Cerebellar nuclear complex (tissue), 1 donor: ENCODE data around the gene SAMD10.
"Not testable (repeated sequence)": the region's sequence is repeated elsewhere in the genome, so short reads cannot be mapped to it uniquely, and the experiment has no call there.

Experiments used
- DNase-seq, 2 experiments: peaks; one replicate each; lab custom pipeline; 2025; lab: John Stamatoyannopoulos, UW

SAMD10 gene

GRCh38 chr20:63979557-63980316 is at the start of gene SAMD10:
Gene SAMD10 (minus strand): TSS chr20:63979642. CDS start chr20:63979467, 175 bp downstream.
- DNase-seq, result no peak

- no peak for DNase-seq
These were observed 48.7 kb upstream of the SAMD10 start for GRCh38 chr20:64027981-64028685.

DNA sequence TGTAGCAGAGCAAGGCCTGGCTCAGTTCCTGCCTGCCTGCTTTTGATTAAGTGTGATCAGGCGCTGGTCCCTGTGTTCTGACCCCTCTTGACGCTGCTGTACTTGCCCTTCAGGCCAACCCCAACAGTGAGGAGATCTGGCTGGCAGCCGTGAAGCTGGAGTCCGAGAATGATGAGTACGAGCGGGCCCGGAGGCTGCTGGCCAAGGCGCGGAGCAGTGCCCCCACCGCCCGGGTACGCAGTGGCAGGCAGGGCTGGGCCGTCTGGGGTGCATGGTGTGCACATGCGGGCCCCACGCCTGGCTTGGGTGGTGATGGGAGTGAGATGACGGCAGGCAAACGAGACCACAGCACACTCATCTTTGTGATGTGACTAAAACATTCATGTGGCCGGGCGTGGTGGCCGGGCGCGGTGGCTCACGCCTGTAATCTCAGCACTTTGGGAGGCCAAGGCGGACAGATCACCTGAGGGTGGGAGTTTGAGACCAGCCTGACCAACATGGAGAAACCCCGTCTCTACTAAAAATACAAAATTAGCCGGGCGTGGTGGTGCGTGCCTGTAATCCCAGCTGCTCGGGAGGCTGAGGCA is 46.5 kb upstream of the SAMD10 start:
- no peak for DNase-seq

DNA sequence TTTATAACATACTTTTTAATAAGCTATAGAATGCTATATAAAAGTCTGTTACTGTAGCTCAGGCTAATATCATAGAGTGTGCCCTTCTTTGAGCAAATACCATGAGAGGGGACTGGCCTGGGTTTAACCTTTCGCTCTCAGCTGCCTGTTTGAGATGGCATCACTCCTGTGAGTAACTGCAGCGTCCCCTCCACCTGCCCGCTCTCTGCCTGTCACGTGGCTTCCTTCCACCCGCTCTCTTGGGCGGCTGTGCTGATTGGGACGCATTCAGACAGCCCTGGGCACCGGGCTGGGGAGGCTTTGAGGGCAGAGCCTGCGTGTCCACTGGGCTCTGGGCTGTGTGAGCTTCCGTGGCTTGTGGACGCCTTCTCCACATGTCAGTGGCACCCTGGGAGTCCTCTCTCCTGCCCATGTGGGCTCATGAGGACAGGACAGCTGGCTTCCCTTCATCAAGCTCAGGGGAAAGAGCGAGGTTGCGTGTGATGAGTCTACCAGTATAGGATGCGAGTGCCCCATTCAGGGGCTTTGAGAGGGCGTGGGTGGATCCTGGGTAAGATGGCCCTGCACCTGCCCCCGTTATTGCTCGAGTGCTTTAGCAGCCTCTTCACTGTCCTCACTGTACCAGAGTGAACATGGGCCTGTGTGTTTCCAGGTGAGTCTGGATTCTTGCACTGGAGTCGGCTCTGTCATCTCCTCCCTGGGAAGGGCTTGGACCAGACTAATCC is 45.8 kb upstream of the SAMD10 start:
- DNase-seq, result no peak

- no peak for DNase-seq
These were observed 44.9 kb upstream of the SAMD10 start for GRCh38 chr20:64024141-64024990.

- DNase-seq, result no peak
These were observed 44.1 kb upstream of the SAMD10 start for GRCh38 chr20:64023361-64024140.

GRCh38 chr20:64022671-64023360 is 43.4 kb upstream of the SAMD10 start:
- no peak for DNase-seq

DNA sequence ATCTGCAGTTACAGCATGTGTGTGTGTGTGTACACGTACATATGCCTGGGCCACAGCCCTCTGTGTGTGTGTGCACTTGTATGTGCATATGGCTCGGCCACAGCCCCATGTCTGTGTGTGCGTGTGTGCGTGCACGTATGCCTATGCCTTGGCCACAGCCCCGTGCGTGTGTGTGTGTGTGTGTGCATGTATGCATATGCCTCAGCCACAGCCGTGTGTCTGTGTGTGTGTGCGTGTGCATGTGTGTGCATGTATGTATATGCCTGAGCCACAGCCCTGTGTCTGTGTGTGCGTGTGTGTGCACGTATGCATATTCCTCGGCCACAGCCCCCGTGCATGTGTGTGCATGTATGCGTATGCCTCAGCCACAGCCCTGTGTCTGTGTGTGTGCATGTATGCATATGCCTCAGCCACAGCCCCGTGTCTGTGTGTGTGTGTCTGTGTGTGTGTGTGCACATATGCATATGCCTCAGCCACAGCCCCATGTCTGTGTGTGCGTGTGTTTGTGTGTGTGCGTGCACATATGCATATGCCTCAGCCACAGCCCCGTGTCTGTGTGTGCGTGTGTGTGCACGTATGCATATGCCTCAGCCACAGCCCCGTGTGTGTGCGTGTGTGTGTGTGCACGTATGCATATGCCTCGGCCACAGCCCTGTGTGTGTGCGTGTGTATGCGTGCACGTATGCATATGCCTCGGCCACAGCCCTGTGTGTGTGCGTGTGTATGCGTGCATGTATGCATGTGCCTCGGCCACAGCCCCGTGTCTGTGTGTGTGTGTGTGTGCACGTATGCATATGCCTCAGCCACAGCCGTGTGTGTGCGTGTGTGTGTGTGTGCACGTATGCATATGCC is 41.9 kb upstream of the SAMD10 start:
- DNase-seq, result no peak

- DNase-seq, result no peak
These were observed 36.2 kb upstream of the SAMD10 start for GRCh38 chr20:64015635-64016034.

DNA sequence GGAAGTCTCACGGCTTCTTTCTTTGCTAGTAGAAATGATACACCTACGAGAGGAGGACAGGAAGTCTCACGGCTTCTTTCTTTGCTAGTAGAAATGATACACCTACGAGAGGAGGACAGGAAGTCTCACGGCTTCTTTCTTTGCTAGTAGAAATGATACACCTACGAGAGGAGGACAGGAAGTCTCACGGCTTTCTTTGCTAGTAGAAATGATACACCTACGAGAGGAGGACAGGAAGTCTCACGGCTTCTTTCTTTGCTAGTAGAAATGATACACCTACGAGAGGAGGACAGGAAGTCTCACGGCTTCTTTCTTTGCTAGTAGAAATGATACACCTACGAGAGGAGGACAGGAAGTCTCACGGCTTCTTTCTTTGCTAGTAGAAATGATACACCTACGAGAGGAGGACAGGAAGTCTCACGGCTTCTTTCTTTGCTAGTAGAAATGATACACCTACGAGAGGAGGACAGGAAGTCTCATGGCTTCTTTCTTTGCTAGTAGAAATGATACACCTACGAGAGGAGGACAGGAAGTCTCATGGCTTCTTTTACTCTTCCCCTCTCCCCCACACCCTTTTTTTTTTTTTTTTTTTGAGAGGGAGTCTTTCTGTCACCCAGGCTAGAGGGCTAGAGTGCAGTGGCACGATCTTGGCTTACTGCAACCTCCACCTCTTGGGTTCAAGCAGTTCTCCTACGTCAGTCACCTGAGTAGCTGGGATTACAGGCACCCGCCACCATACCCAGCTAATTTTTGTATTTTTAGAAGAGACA is 33.1 kb upstream of the SAMD10 start:
- not testable (repeated sequence) for DNase-seq

DNA sequence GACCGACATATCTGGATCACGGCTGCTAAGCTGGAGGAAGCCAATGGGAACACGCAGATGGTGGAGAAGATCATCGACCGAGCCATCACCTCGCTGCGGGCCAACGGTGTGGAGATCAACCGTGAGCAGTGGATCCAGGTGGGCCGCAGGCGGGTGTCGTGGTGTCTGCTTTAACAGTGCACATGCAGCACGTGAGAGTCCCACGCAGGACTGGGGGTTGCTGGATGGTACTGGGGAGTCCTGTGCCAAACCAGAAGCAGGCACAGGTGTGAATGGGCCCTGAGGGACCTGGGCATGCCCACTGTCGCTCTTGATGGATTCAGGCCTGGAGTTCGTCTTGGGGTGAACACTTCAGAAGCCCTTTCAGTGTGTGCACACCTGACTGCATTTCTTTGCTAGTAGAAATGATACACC is 31.9 kb upstream of the SAMD10 start:
- DNase-seq, result no peak

DNA sequence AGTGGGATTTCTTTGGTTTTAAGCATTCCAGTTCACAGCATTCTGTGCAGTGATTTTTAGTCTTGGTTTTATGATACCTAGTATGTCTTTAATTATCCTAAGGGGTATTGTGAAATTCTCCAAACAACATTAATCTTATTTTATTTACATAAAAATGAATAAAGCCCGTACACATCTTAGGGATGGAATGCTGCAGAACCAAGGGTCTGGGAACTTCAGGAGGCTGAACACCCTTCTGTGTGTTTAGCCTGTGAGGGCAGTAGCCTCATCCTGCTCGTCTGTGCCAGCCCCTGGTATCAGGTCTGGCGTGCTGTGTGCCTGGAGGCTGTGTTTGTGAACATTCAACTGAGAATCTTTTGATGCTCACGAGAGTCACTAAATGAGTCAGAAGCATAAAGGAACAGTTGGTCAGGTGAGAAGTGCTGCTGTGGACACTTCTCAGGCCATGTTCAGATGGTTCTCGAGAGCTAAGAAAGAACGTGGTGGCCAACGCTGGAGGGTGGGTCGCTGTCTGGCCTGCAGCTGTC is 31.3 kb upstream of the SAMD10 start:
- DNase-seq, result no peak

- DNase-seq, result no peak
These were observed 30.5 kb upstream of the SAMD10 start for GRCh38 chr20:64009811-64010387.

DNA sequence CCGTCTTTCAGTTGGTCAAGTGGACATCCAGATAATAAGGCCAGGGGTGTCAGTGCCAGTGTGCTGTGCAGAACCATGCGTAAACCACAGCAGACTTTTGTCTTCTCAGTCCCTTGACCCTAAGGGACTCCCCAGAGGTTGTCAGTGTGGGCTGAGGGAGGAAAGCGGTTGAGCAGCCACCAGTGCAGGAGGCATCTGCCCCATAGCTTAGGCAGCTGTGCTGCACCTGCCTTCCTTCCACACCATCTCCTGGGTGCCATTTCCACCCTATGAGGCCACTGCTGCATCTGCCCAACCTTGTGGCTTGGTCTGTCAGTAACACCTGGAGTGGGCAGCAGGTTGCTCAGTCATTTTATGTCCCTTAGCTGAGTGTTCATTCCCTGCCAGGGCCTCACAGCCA is 27.5 kb upstream of the SAMD10 start:
- no peak for DNase-seq

GRCh38 chr20:64006490-64006889 is 27.0 kb upstream of the SAMD10 start:
- no peak for DNase-seq

- no peak for DNase-seq
These were observed 26.0 kb upstream of the SAMD10 start for GRCh38 chr20:64005394-64005793.

DNA sequence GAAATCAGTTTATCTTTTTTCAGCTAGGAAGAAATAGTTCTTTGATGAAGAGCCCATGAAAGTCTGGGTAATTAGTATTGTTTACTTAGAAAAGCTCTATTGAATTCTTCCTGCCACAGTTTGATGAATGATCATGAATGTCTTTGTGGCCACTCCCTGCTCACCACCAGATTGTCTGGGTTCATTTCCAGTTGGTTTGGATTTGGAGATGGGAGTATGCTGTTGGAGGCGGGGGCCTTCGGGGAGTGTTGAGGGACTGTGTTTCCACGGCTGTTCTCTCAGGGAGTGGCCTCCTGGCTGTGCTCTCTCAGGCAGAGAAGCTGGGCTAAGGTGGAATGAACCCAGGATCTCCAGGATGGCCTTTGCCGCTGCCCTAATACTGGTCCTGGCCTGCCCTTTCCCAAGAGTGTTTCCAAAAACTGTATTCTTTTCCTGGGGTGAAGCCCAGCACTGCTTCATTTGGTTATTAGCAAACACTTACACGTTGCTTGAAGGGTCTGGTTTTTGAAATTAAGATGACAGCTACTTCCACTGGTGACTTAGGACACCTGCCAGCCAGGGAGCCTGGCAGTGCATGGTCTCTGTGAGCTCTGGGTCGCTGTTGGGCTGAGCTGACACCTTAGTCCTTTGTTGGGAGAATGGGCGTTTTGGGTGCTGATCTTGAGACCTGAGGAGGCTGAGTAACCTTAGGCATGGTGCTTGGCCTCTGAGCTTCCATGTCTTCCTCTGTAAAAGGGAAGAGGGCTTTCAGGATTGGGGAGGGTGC is 24.7 kb upstream of the SAMD10 start:
- DNase-seq, result no peak
